ENCODE measurements around the gene TSACC.

TSACC gene

GRCh38 chr1:156338180-156338976 lies at the start of gene TSACC, which contains the start of gene CCT3:
Gene TSACC, plus strand, starts transcription at chr1:156338526. Its CDS starts 1,232 bp downstream, at chr1:156339758.
Gene CCT3, minus strand, starts transcription at chr1:156338292. Its CDS starts 108 bp downstream, at chr1:156338184.
- peak; percentile 100 for DNase-seq (ENCODE audit: low read depth)
- TF ChIP-seq CTCF (IDR thresholded peaks at IDR 0.05; ENCODE audit: control insufficient read depth, extremely low read depth, insufficient read depth): no peak
- peak within 1 kb of the TSS; percentile 94 for H3K4me3 ChIP-seq (ENCODE audit: low read depth, low read length)

DNA sequence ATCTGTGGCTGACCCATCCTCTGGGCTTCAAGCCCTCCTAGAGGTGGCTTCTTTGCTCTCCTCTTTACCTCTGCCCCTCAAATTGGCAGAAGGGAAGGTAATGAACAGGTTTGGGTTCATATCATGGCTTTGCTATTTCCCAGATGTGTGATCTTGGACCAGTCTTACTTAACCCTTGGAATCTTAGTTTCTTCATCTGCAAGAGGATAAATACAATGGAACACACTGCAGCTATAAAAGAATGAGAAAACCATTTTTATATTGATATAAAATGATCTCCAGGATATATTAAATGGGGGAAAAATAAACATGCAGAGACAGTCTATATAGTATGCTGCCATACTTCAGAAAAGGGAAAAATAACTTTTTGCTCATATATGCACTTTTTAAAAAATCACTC lies 48.5 kb upstream of the TSACC start:
- TF ChIP-seq CTCF (IDR thresholded peaks at IDR 0.05; ENCODE audit: control insufficient read depth, extremely low read depth, insufficient read depth): no peak
- H3K4me3 ChIP-seq (ENCODE audit: low read depth, low read length): peak overlapping the region; percentile 72
- DNase-seq (ENCODE audit: low read depth): peak; percentile 62

- H3K4me3 ChIP-seq (ENCODE audit: low read depth, low read length): peak overlapping the region; percentile 72
- DNase-seq (ENCODE audit: low read depth): no peak
These were observed 46.9 kb upstream of the TSACC start for GRCh38 chr1:156291226-156292061.

DNA sequence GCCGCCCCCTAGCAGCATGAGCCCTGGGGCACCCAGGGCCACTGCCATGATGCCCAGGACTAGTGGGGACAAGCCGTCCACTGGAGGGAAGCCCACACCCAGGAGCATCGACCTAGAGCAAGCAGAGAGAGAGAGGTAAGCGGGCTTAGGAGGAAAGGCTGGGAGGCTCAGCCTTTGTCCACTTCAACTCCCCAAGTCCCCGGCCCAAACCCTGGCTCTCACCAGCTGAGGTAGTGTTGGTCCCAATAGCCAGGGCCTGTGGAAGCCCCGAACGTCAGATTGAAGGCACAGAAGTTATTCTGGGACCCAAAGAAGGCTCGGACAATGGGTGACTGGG lies 45.3 kb upstream of the TSACC start:
- no peak overlapping the region for H3K4me3 ChIP-seq (ENCODE audit: low read depth, low read length)
- DNase-seq (ENCODE audit: low read depth): no peak
- TF ChIP-seq CTCF (IDR thresholded peaks at IDR 0.05; ENCODE audit: control insufficient read depth, extremely low read depth, insufficient read depth): no peak

More at GRCh38 chr1:156291226-156292061, 46.9 kb upstream of the TSACC start:
- TF ChIP-seq CTCF (IDR thresholded peaks at IDR 0.05; ENCODE audit: control insufficient read depth, extremely low read depth, insufficient read depth): no peak

GRCh38 chr1:156293895-156294294 lies 44.4 kb upstream of the TSACC start:
- DNase-seq (ENCODE audit: low read depth): no peak
- no peak for TF ChIP-seq CTCF (IDR thresholded peaks at IDR 0.05; ENCODE audit: control insufficient read depth, extremely low read depth, insufficient read depth)

DNA sequence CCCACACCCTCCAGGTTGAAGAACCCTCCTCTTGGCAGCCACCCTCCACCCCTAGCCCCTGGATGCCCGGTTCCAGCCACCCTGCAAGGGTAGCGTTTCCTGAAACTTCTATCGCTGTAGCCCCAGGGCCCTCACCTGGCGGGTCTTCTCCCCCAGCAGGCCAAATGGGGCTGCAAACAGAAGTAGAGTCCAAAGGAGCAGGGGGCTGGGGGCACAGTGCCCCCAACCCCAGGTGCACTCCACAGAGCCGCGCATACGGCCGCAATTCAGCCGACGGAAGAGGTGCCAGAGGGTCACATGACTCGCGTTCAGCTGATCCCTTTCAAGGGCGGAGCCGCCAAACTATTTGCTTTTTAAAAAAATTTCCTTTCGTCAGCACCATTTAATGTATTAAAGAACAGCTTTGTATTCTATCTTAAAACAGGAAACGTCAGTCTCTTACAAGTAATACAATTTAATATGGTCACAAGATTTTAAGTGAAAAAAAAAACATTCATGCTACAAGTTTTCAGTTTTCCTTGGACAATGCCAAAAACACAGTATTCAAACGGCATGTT lies 42.9 kb upstream of the TSACC start, which contains the start of gene GLMP:
Gene GLMP, minus strand, starts transcription at position 289 of the 557 bp plus-strand sequence. Its CDS starts 34 bp downstream, at position 255.
- H3K4me3 ChIP-seq (ENCODE audit: low read depth, low read length): peak within 1 kb of the TSS; percentile 98
- no peak for DNase-seq (ENCODE audit: low read depth)
- TF ChIP-seq CTCF (IDR thresholded peaks at IDR 0.05; ENCODE audit: control insufficient read depth, extremely low read depth, insufficient read depth): no peak

More at GRCh38 chr1:156293895-156294294, 44.4 kb upstream of the TSACC start:
- H3K4me3 ChIP-seq (ENCODE audit: low read depth, low read length): no peak overlapping the region
